B cell (primary cell): Measurements from ENCODE around the gene HAPSTR1. TPM values are rescaled to one million over a fixed set of nuclear protein-coding genes. Genes with fewer than 3 reads are reported as not detected.

Experiments used
- ATAC-seq: fragments of 200-7000 bp; cut with Tn5 transposase; one replicate; pipeline ENCODE4 v1.10.0; 2021; ENCODE audit warnings: low read depth, mild to moderate bottlenecking, moderate number of reproducible peaks, moderate library complexity
- CTCF ChIA-PET: fragments of 350-600 bp; sonication (Branson Sonifier 250); formaldehyde crosslinking; loops from one replicate; lab custom pipeline; 2021; ENCODE audit warnings: antibody characterized with exemption, inconsistent platforms; lab: Charles Lee
- POLR2A ChIA-PET: fragments of 350-600 bp; sonication (Branson Sonifier 250); formaldehyde crosslinking; loops from one replicate; lab custom pipeline; 2021; ENCODE audit warnings: antibody characterized with exemption; lab: Charles Lee
- DNase-seq: peaks from one replicate; pipeline ENCODE4 v3.0.0; 2013
- H2AFZ ChIP-seq: 2 replicates; pipeline ENCODE4 v1.6.1; 2012; ENCODE audit warnings: mild to moderate bottlenecking, low read depth, low read length; ENCODE audit not compliant: insufficient read depth, poor library complexity, severe bottlenecking
- H3K27ac ChIP-seq, 2 donors: 1 replicate in 1 of 2; 2 replicates in 1 of 2; pipeline ENCODE4 v1.5.1; 2012 to 2013; ENCODE audit warnings: low read length in 2 of 2, mild to moderate bottlenecking in 2 of 2, moderate library complexity in 1 of 2
- H3K27me3 ChIP-seq, 4 experiments: fragments of 200-600 bp in 1 of 4; sonication (generic) in 1 of 4; replicated peaks in 1 of 4; 1 replicate in 2 of 4; 2 replicates in 2 of 4; pipeline versions ENCODE4 v1.6.1 to v1.7.0; 2013 to 2016; ENCODE audit warnings: low read length in 3 of 4, mild to moderate bottlenecking in 2 of 4, mixed read lengths in 1 of 4, moderate library complexity in 1 of 4; ENCODE audit not compliant: insufficient read depth in 4 of 4, control insufficient read depth in 3 of 4; ENCODE audit errors: control extremely low read depth in 1 of 4
- H3K36me3 ChIP-seq, 2 experiments: replicated peaks in 1 of 2; 1 replicate in 1 of 2; 2 replicates in 1 of 2; pipeline versions ENCODE4 v1.6.1 to v1.7.1; 2013; ENCODE audit warnings: low read length in 1 of 2; ENCODE audit not compliant: insufficient read depth in 2 of 2, control insufficient read depth in 1 of 2; ENCODE audit errors: control extremely low read depth in 1 of 2, extremely low read depth in 1 of 2
- H3K4me1 ChIP-seq, 2 donors: fragments of 200-600 bp in 1 of 2; sonication (generic) in 1 of 2; 1 replicate in 1 of 2; 2 replicates in 1 of 2; pipeline versions ENCODE4 v1.5.1 to v1.6.1; 2013 to 2017; ENCODE audit warnings: low read length in 2 of 2; ENCODE audit not compliant: control insufficient read depth in 2 of 2, insufficient read depth in 2 of 2
- H3K4me2 ChIP-seq: replicated peaks from 2 replicates; pipeline ENCODE3; 2012; ENCODE audit warnings: mild to moderate bottlenecking, low read depth, low read length; ENCODE audit not compliant: poor library complexity, severe bottlenecking
- H3K4me3 ChIP-seq, 5 experiments: fragments of 200-600 bp in 1 of 5; sonication (generic) in 1 of 5; 1 replicate in 3 of 5; 2 replicates in 2 of 5; pipeline versions ENCODE4 v1.5.1 to v1.7.0; 2011 to 2016; ENCODE audit warnings: low read length in 4 of 5, mild to moderate bottlenecking in 4 of 5, low read depth in 2 of 5, control low read depth in 1 of 5, moderate library complexity in 1 of 5; ENCODE audit not compliant: insufficient read depth in 1 of 5; ENCODE audit errors: control extremely low read depth in 1 of 5, extremely low read depth in 1 of 5
- H3K79me2 ChIP-seq: fragments of 200-600 bp; sonication (generic); one replicate; pipeline ENCODE4 v1.6.0; 2016; ENCODE audit warnings: low read length; ENCODE audit not compliant: control insufficient read depth, insufficient read depth
- H3K9ac ChIP-seq: fragments of 200-600 bp; sonication (generic); 2 replicates; pipeline ENCODE4 v1.6.1; 2017; ENCODE audit warnings: mild to moderate bottlenecking, low read length, moderate library complexity
- H3K9me3 ChIP-seq, 3 donors: one replicate each; pipeline versions ENCODE4 v1.6.1 to v1.7.1; 2013; ENCODE audit warnings: low read length in 2 of 3; ENCODE audit not compliant: control insufficient read depth in 2 of 3, insufficient read depth in 1 of 3; ENCODE audit errors: control extremely low read depth in 1 of 3
- H4K20me1 ChIP-seq: 2 replicates; pipeline ENCODE4 v1.6.0; 2012; ENCODE audit warnings: mild to moderate bottlenecking, low read length; ENCODE audit not compliant: insufficient read depth, control insufficient read depth, poor library complexity, severe bottlenecking
- H3K27ac Mint-ChIP-seq: one replicate; pipeline ENCODE4 v1.8.0; 2021; ENCODE audit warnings: mixed read lengths
- H3K27me3 Mint-ChIP-seq: one replicate; pipeline ENCODE4 v1.8.0; 2021; ENCODE audit warnings: mixed read lengths
- H3K4me1 Mint-ChIP-seq: one replicate; pipeline ENCODE4 v1.8.0; 2021; ENCODE audit warnings: mixed read lengths
- H3K4me3 Mint-ChIP-seq: one replicate; pipeline ENCODE4 v1.8.0; 2021; ENCODE audit warnings: mixed read lengths
- H3K9me3 Mint-ChIP-seq: one replicate; pipeline ENCODE4 v1.8.0; 2022; ENCODE audit warnings: mixed read lengths; ENCODE audit not compliant: insufficient read depth
- CTCF ChIP-seq: fragments of 200-600 bp; IDR thresholded peaks from one replicate; pipeline ENCODE4 v1.8.0; 2022; ENCODE audit warnings: antibody characterized with exemption, mild to moderate bottlenecking
- EZH2 ChIP-seq: IDR thresholded peaks from 2 replicates; pipeline ENCODE4 v1.6.1; 2012; ENCODE audit warnings: borderline replicate concordance, low read depth, mild to moderate bottlenecking, moderate library complexity, low read length; ENCODE audit not compliant: insufficient read depth, poor library complexity, severe bottlenecking
- WGBS: methylation state at CpG from one replicate; pipeline ENCODE4 v1.1.5; 2013; ENCODE audit warnings: missing lambda C conversion rate; ENCODE audit not compliant: insufficient coverage; 5-methylcytosine and 5-hydroxymethylcytosine counted together
- intact Hi-C: fragments of 100-400 bp; cut with micrococcal nuclease; formaldehyde crosslinking; loops from one replicate; pipeline ENCODE4 v1.10.0; 2022
- polyA plus RNA-seq: library from polyadenylated mRNA; depleted of rRNA; stranded (reverse); fragments of >200 nt; gene quantifications from 2 replicates; pipeline ENCODE4 v1.2.3, GENCODE V29; 2012
- total RNA-seq, 2 donors: library from RNA; stranded (reverse); fragments of 120-200 nt in 1 of 2; gene quantifications; 1 replicate in 1 of 2; 2 replicates in 1 of 2; pipeline versions ENCODE4 v1.2.3 to v1.2.4, GENCODE V29; 2013 to 2022

The HAPSTR1 gene
- total and polyA plus RNA-seq, 2 donors (not counting 1 experiment from before 2014, with no cell fraction given), result 35.5 to 99.2 TPM

- no peaks in the 10 kb centered on the region for H3K27me3 ChIP-seq
These were observed 35.8 kb upstream of the HAPSTR1 start for GRCh38 chr16:9055661-9056060.

GRCh38 chr16:9056061-9056460 lies 35.4 kb upstream of the HAPSTR1 start:
- ChIA-PET POLR2A (no interaction called here), CTCF (no interaction called here)
- DNase-seq (no peak), ATAC-seq (no peak)
- Histone ChIP-seq H3K79me2 (no peaks in the 10 kb centered on the region), H3K4me1 (peaks cover 6 to 7% of the 10 kb centered on the region in 2 donors), H3K9ac (no peak overlapping the region), H3K36me3 (no peaks in the 10 kb centered on the region), H3K27me3 (no peaks in the 10 kb centered on the region), H3K4me2 (no peak overlapping the region), H3K9me3 (peaks cover 0 to 3% (median 0%) of the 10 kb centered on the region in 3 donors), H4K20me1 (no peaks in the 10 kb centered on the region), H3K27ac (no peak overlapping the region), H3K4me3 (no peak overlapping the region), H2AFZ (no peak overlapping the region)
- intact Hi-C loops, result no loop called here
- no peaks in the 10 kb centered on the region for H3K9me3 Mint-ChIP-seq
- TF ChIP-seq EZH2, result no peak
- TF ChIP-seq CTCF, result no peak
- peaks cover 4% of the 10 kb centered on the region for H3K27me3 Mint-ChIP-seq
- peaks cover 7% of the 10 kb centered on the region for H3K4me1 Mint-ChIP-seq
- 82% methylated on average over 8 of the region's 9 CpGs for WGBS
- no peak overlapping the region for H3K27ac Mint-ChIP-seq
- H3K4me3 Mint-ChIP-seq, result no peak overlapping the region

More at GRCh38 chr16:9055661-9056060, 35.8 kb upstream of the HAPSTR1 start:
- H3K36me3 ChIP-seq, result no peaks in the 10 kb centered on the region
- no peaks in the 10 kb centered on the region for H3K9me3 Mint-ChIP-seq
- H2AFZ ChIP-seq, result no peak overlapping the region
- no peak overlapping the region for H3K9ac ChIP-seq
- H3K27ac ChIP-seq, result no peak overlapping the region
- H3K4me3 ChIP-seq, result no peak overlapping the region
- WGBS, result no CpG with 5 or more reads among the region's 2 CpGs
- peaks cover 4% of the 10 kb centered on the region for H3K27me3 Mint-ChIP-seq
- peaks cover 0 to 3% (median 0%) of the 10 kb centered on the region in 3 donors for H3K9me3 ChIP-seq
- ATAC-seq, result no peak
- ChIA-PET POLR2A (no interaction called here), CTCF (no interaction called here)
- no peak overlapping the region for H3K27ac Mint-ChIP-seq
- peaks cover 2 to 3% of the 10 kb centered on the region in 2 donors for H3K4me1 ChIP-seq
- H3K4me3 Mint-ChIP-seq, result no peak overlapping the region
- no peaks in the 10 kb centered on the region for H3K79me2 ChIP-seq
- intact Hi-C loops, result no loop called here
- peaks cover 3% of the 10 kb centered on the region for H3K4me1 Mint-ChIP-seq
- no peak for DNase-seq
- no peak for TF ChIP-seq CTCF
- TF ChIP-seq EZH2, result no peak
- H4K20me1 ChIP-seq, result no peaks in the 10 kb centered on the region
- no peak overlapping the region for H3K4me2 ChIP-seq
